ENCODE measurements around the gene SLCO4C1.
"Not testable (repeated sequence)": the region's sequence is repeated elsewhere in the genome, so short reads cannot be mapped to it uniquely, and the experiment has no call there.

The SLCO4C1 gene

GRCh38 chr5:102296178-102296817 lies at the start of gene SLCO4C1:
Gene SLCO4C1, minus strand, starts transcription at chr5:102296284. Its CDS starts 22 bp downstream, at chr5:102296262.
- DNase-seq: peak; percentile 89

- DNase-seq: no peak
Measured at GRCh38 chr5:102341681-102342288, 45.7 kb upstream of the SLCO4C1 start.

GRCh38 chr5:102324714-102325113 lies 28.6 kb upstream of the SLCO4C1 start:
- DNase-seq: no peak

- DNase-seq: not testable (repeated sequence)
Measured at GRCh38 chr5:102318801-102319200, 22.7 kb upstream of the SLCO4C1 start.

- DNase-seq: no peak
Measured at GRCh38 chr5:102314328-102314727, 18.2 kb upstream of the SLCO4C1 start.

GRCh38 chr5:102313912-102314311 lies 17.8 kb upstream of the SLCO4C1 start:
- no peak for DNase-seq

- no peak for DNase-seq
Measured at GRCh38 chr5:102312586-102313370, 16.7 kb upstream of the SLCO4C1 start.

GRCh38 chr5:102309586-102309985 lies 13.5 kb upstream of the SLCO4C1 start:
- DNase-seq: no peak

GRCh38 chr5:102307232-102307631 lies 11.1 kb upstream of the SLCO4C1 start:
- no peak for DNase-seq

- no peak for DNase-seq
Measured at GRCh38 chr5:102306121-102306520, 10.0 kb upstream of the SLCO4C1 start.

- DNase-seq: no peak
Measured at GRCh38 chr5:102295534-102296177, 428 bp downstream of the SLCO4C1 start.

- no peak for DNase-seq
Measured at GRCh38 chr5:102294886-102295395, 1.1 kb downstream of the SLCO4C1 start.

- DNase-seq: no peak
Measured at GRCh38 chr5:102290004-102290403, 6.1 kb downstream of the SLCO4C1 start.

- no peak for DNase-seq
Measured at GRCh38 chr5:102289251-102289899, 6.7 kb downstream of the SLCO4C1 start.

GRCh38 chr5:102288630-102289029 lies 7.5 kb downstream of the SLCO4C1 start:
- DNase-seq: no peak

GRCh38 chr5:102286476-102286875 lies 9.6 kb downstream of the SLCO4C1 start:
- DNase-seq: no peak

GRCh38 chr5:102283102-102283797 lies 12.8 kb downstream of the SLCO4C1 start:
- DNase-seq: no peak

- DNase-seq: no peak
Measured at GRCh38 chr5:102279711-102280110, 16.4 kb downstream of the SLCO4C1 start.

GRCh38 chr5:102278231-102278630 lies 17.9 kb downstream of the SLCO4C1 start:
- DNase-seq: no peak

- no peak for DNase-seq
Measured at GRCh38 chr5:102277144-102277543, 18.9 kb downstream of the SLCO4C1 start.

GRCh38 chr5:102271759-102272158 lies 24.3 kb downstream of the SLCO4C1 start:
- DNase-seq: no peak

- DNase-seq: no peak
Measured at GRCh38 chr5:102270036-102270435, 26.0 kb downstream of the SLCO4C1 start.
